ENCODE measurements around the gene EHD4.

EHD4 gene

DNA sequence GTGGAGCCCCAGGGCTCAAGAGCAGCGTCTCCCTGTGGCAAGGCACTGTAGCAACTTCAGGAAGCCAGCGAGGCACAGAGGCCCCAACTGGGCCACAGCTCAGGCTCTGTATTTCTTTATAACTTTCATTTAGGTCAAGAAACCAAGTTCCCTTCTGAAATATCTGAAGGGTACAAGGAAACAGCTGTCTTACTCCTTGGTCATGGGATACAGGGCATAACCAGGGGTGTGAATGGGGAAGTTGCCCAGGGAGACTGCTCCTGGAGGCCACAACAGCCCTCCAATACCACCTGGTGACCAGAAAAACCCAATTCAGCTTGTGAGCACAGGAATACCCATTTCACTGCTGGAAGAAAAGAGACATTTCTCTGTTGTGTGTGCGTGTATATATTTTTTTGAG is 65.2 kb downstream of the EHD4 start:
- FAIRE-seq (no peak), DNase-seq (ENCODE audit: insufficient read length) (no peak)
- TF ChIP-seq POLR2A (IDR thresholded peaks at IDR 0.05; ENCODE audit: low read depth, low read length): no peak
- TF ChIP-seq POLR2AphosphoS5 (IDR thresholded peaks at IDR 0.05; ENCODE audit: low read depth, low read length): no peak
- TF ChIP-seq TAF1 (IDR thresholded peaks at IDR 0.05; ENCODE audit: borderline replicate concordance, low read depth, low read length): no peak

DNA sequence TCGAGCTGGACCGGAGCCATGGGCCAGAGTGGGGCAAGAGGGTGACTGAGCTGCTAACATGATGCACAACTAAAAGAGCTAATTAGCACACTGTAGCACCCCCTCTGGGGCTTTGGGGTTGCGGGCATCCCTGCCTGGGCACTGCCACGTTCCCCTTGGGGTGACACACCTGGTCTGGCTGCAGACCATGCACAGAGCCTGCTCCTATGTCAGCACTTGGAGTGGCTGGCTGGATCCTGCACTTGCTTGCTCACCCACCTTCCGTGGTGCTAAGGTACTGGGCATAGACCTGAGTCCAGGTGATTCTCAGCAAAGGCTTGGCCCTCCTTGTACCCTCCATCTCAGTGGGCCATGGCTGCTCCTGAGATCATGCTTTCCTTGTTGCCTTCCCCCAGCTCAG is 65.7 kb downstream of the EHD4 start:
- DNase-seq (ENCODE audit: insufficient read length) (no peak), FAIRE-seq (no peak)
- TF ChIP-seq TAF1 (IDR thresholded peaks at IDR 0.05; ENCODE audit: borderline replicate concordance, low read depth, low read length) (no peak), POLR2A (IDR thresholded peaks at IDR 0.05; ENCODE audit: low read depth, low read length) (no peak), POLR2AphosphoS5 (IDR thresholded peaks at IDR 0.05; ENCODE audit: low read depth, low read length) (no peak; the same call in 1 of the 2 replicates)

DNA sequence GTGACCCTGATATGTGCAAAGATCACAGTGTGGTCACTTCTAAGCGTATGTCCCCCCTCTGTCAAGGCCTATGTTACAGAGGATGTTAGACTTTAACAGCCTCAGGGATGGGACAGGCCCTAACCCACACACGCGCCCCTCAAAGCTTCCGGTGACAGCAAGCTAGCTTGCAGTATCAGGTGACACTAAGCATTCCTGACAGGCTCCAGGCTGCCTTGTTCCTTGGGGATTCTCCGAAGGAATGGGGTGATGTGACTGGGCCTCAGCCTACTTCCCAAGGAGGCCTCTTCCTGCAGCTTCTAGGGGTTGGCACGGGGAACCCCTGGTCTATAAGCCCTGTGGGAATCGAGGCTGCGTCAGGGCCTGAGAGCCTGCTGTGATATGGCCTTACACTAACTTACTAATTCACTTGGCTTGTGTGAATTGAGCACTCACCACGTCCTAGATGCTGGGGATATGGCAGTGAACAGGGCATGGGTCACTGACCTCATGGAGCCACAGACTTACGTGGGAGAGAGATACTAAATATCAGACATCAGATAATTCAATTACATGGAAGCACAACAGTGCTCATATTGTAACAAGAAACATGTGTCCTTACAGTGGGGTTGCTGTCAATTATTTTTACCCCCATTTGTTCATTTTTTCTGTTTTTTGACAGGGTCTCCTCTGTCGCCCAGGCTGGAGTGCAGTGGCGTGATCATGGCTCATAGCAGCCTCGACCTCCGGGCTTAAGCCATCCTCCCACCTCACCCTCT is 67.1 kb downstream of the EHD4 start:
- no peak for DNase-seq (ENCODE audit: insufficient read length)
- TF ChIP-seq POLR2AphosphoS5 (IDR thresholded peaks at IDR 0.05; ENCODE audit: low read depth, low read length) (no peak), POLR2A (IDR thresholded peaks at IDR 0.05; ENCODE audit: low read depth, low read length) (no peak), TAF1 (IDR thresholded peaks at IDR 0.05; ENCODE audit: borderline replicate concordance, low read depth, low read length) (no peak)
- no peak for FAIRE-seq

DNA sequence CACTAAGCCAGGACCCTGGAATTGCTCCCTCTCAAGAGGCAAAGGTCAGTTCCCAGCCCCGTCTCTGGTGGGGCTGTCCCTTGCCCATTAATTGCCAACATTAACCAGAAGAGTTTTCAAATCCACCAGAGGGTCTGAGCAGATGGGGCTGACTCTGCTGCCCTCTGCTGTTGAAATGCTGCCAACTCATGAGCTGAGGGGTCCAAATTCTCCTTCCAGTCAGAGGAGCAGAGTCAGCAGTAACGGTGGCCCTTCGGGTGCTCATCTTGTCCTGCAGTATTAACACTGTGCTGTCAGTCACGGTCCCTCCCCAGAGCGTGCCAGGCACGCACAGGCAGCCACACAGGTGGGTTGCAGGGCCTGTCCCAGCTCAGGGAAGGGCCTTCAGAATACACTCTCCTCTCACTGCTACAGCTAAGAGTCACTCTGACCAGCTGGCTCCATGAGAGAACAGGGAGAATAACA is 67.8 kb downstream of the EHD4 start:
- TF ChIP-seq POLR2AphosphoS5 (IDR thresholded peaks at IDR 0.05; ENCODE audit: low read depth, low read length) (no peak), TAF1 (IDR thresholded peaks at IDR 0.05; ENCODE audit: borderline replicate concordance, low read depth, low read length) (no peak), POLR2A (IDR thresholded peaks at IDR 0.05; ENCODE audit: low read depth, low read length) (no peak; the same call in 1 of the 2 replicates)
- FAIRE-seq (peak; percentile 76), DNase-seq (ENCODE audit: insufficient read length) (peak; percentile 73)

DNA sequence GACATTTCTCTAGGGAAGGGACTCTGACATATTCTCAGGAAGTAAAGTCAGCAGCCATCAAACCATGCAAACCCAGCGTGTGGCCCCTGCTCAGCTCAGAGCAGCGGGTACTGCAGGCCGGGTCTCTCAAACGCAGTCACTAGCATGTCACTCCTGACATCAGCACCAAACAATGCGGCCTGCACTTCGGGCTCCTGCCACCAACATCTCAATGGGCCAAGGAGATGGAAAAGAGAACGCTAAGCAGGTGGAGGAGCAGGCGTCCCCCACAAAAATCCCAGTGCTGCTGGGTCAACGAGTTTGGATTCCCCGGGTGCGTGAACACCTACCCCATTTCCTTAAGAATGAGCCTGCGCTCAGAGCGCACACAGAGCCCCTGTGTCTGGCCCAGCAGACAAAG is 68.6 kb downstream of the EHD4 start:
- no peak for FAIRE-seq
- DNase-seq (ENCODE audit: insufficient read length): no peak
- TF ChIP-seq TAF1 (IDR thresholded peaks at IDR 0.05; ENCODE audit: borderline replicate concordance, low read depth, low read length) (no peak), POLR2AphosphoS5 (IDR thresholded peaks at IDR 0.05; ENCODE audit: low read depth, low read length) (no peak)

DNA sequence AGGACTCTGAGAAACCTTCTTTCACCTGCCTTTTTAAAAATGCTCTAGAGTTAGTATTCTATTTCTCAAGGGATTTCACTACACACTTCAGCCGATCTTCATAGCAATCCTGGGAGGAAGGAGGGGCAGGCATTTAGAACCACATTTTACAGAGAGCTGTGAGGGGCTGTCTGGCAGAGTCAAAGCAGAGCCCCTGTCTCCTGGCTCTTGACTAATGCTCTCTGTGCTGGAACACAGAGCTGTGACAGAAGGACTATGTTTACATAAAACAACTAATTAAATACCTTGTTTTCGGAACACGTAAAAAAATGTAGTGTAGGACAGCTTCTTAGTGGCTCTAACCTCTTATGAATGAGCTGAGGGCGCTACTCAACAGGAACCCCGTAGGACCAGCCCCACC is 70.9 kb downstream of the EHD4 start:
- TF ChIP-seq POLR2AphosphoS5 (IDR thresholded peaks at IDR 0.05; ENCODE audit: low read depth, low read length) (no peak), POLR2A (IDR thresholded peaks at IDR 0.05; ENCODE audit: low read depth, low read length) (no peak), TAF1 (IDR thresholded peaks at IDR 0.05; ENCODE audit: borderline replicate concordance, low read depth, low read length) (no peak)
- FAIRE-seq: no peak
- no peak for DNase-seq (ENCODE audit: insufficient read length)

DNA sequence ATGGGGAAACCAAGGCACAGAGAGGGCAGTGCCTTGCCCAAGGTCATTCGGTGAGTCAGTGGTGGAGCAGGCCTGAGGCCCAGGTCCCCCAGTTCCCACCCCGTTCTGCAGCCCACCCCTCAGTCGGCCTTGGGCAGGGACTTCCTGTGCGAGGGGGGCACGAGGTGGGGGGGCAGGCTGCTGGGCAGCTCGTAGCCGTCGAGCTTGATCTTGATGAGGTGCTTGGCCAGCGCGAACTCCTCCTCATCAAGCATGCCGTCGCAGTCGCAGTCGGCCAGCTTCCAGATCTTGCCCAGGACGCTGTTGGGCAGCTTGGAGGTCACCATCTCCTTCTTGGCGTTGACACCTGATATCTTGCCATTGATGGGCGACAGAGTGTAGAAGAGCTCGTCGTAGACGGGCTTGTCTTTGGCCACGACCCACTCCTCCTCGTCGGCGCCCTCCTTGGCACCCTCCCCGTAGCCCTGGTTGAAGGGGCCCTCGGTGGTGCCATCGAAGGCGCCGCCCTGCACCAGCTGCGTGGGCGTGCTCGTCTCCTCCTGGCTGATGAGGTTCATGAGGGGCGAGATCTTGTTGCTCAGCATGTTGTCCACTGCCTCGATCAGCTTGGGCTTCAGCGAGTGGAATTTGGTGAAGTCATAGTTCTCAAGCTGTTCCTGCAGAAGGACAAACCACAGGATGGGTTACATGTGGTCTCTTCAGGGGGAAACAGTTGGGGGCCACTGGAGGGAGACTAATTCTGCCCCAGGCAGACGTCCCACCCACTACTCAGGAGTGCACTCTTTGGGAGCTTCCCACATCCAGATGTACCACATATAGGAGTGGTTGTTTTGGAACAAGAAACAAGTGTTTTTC is 71.6 kb downstream of the EHD4 start:
- DNase-seq (ENCODE audit: insufficient read length) (no peak), FAIRE-seq (no peak)
- no peak for TF ChIP-seq POLR2A (IDR thresholded peaks at IDR 0.05; ENCODE audit: low read depth, low read length)
- no peak for TF ChIP-seq TAF1 (IDR thresholded peaks at IDR 0.05; ENCODE audit: borderline replicate concordance, low read depth, low read length)
- TF ChIP-seq POLR2AphosphoS5 (IDR thresholded peaks at IDR 0.05; ENCODE audit: low read depth, low read length): no peak

DNA sequence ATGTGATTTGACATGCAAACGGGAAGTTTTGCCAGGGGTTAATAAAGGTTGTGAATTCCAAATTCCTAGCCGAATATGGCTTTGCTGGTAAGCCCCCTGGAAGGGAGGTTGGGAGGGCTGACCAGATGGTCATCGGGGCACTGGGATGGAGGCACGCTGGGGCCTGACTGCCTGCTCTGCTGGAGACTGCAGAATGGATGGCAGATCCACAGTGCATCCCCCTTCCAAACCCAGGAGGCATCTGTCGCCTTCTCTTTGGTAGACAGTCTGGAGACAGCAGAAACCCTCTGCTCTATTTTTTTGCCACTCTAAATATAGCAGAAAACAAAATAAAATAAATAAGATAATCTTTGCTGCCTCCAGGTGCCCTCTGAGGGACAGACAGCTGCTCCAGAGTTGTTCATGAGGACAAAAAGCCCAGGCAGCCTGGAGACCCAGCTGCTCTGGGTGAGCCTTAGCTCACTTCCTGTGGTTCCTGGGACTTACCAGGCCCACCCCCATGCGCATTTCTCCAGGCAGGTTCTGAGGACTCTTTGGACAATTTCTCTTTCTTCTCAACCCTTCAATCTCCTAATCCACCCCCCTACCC is 72.4 kb downstream of the EHD4 start:
- no peak for TF ChIP-seq POLR2AphosphoS5 (IDR thresholded peaks at IDR 0.05; ENCODE audit: low read depth, low read length)
- no peak for TF ChIP-seq POLR2A (IDR thresholded peaks at IDR 0.05; ENCODE audit: low read depth, low read length)
- no peak for TF ChIP-seq TAF1 (IDR thresholded peaks at IDR 0.05; ENCODE audit: borderline replicate concordance, low read depth, low read length)
- FAIRE-seq: no peak
- DNase-seq (ENCODE audit: insufficient read length): no peak

DNA sequence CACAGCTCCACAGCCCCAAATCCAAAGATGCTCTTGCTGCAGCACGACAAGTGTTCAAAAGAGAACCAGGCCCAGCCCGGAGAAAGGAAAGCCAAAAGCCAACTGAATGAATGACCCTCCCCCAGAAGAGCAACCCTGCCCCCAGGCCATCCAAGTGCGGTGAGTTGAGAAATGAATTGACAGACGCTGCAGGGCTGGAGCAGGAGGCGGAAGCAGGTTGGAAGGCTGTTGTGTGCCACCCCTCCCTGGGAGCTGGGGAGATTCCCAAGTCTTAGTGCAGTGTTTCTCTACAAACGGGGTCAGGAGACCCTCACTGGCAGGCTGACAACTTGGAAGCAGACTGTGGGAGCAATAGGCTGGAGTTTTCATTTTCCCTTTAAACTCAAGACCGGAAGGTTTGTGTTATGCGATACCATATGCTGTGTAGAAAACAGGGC is 75.0 kb downstream of the EHD4 start:
- FAIRE-seq: no peak
- peak; percentile 39; the same call in 1 of the 2 replicates for TF ChIP-seq POLR2AphosphoS5 (IDR thresholded peaks at IDR 0.05; ENCODE audit: low read depth, low read length)
- no peak for TF ChIP-seq TAF1 (IDR thresholded peaks at IDR 0.05; ENCODE audit: borderline replicate concordance, low read depth, low read length)
- no peak for DNase-seq (ENCODE audit: insufficient read length)

DNA sequence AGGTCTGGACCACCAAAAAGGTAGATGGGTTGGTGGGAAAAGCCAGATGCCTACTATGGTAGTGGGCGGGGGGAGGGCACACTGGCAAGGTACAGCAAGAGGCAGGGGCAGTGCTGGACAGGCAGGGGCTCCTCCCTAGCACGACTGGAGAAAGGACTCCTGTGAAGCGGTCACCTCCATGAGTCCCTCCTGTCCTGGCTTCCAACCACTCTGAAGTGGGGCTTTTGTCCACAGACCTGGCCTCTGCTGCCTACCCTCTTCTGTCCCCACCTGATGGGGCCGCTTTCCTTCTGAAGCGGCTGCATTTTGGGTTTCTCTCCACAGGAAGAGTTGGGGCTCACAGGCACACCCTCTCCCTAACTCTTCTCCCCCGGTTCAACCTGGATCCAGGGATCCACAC is 75.8 kb downstream of the EHD4 start:
- DNase-seq (ENCODE audit: insufficient read length): no peak
- TF ChIP-seq TAF1 (IDR thresholded peaks at IDR 0.05; ENCODE audit: borderline replicate concordance, low read depth, low read length) (no peak), POLR2AphosphoS5 (IDR thresholded peaks at IDR 0.05; ENCODE audit: low read depth, low read length) (no peak; the same call in 1 of the 2 replicates), POLR2A (IDR thresholded peaks at IDR 0.05; ENCODE audit: low read depth, low read length) (no peak; the same call in 1 of the 2 replicates)
- FAIRE-seq: no peak

DNA sequence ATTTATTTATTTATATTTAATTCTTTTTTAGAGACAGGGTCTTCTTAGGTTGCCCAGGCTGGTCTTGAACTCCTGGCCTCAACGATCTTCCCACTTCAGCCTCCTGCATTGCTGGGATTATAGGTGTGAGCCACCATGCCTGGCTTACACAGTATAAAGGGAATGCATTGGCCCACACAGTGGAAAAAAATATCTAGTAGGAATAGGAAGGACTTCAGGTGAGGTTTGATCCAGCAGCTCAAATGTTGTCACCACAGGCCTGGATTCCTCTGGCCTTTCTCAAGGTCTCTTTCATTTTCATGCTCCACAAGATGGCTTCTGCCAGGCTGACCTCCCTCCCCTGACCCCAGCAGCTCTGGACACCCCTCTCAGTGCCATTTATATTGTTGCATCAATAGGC is 76.4 kb downstream of the EHD4 start:
- FAIRE-seq: no peak
- DNase-seq (ENCODE audit: insufficient read length): no peak
- TF ChIP-seq POLR2AphosphoS5 (IDR thresholded peaks at IDR 0.05; ENCODE audit: low read depth, low read length): no peak
- TF ChIP-seq TAF1 (IDR thresholded peaks at IDR 0.05; ENCODE audit: borderline replicate concordance, low read depth, low read length): no peak
- no peak for TF ChIP-seq POLR2A (IDR thresholded peaks at IDR 0.05; ENCODE audit: low read depth, low read length)

All from GM12892 (cell line).